Lower leg skin (tissue), 3 donors: Measurements from ENCODE around the gene NUP214.

Experiments
- POLR2A ChIP-seq, 2 donors: fragments of 450-650 bp; IDR thresholded peaks; one replicate each; pipeline ENCODE4 v1.6.1; 2016 to 2017; ENCODE audit warnings: antibody characterized with exemption in 2 of 2, mild to moderate bottlenecking in 1 of 2, moderate library complexity in 1 of 2
- TF ChIP-seq, protein P1 (sequence below), 3 donors: fragments of 450-650 bp; IDR thresholded peaks; one replicate each; pipeline ENCODE4 v1.5.1; 2016; ENCODE audit warnings: antibody characterized with exemption in 3 of 3, mild to moderate bottlenecking in 3 of 3, moderate library complexity in 2 of 3

DNA sequence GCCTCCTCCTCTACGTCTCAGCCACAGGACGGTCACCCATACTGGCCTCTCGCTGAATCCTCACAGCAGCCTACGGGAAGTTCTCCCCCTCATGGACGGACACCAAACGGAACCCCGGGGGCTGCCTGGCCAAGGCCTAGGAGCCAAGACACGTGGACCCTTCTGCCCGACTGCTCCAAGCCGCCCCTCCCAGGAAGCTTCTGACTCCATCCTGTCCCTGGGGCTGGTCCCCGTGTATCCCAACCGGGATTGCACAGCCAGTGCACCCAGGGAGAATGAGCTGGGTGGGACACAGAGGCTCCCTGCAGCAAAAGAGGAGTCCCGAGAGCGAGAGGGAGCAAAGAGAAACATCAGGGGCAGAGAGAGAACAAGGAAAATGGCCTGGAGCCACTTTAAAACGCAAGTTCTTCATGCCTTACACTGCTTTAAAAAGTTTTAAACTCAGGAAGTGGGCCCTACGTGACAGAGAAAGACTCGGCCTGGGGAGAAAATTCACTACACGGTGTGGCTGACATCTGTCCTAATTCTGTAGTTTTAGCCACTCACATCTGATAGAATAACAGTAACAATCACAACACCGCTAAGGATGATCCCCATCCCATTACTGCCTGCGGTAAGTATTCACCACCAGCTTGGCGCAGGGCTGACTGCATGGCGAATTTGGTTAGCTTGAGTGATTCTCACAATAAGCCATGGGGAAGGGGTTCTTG lies 147.9 kb downstream of the NUP214 start:
- TF ChIP-seq, protein P1, sequence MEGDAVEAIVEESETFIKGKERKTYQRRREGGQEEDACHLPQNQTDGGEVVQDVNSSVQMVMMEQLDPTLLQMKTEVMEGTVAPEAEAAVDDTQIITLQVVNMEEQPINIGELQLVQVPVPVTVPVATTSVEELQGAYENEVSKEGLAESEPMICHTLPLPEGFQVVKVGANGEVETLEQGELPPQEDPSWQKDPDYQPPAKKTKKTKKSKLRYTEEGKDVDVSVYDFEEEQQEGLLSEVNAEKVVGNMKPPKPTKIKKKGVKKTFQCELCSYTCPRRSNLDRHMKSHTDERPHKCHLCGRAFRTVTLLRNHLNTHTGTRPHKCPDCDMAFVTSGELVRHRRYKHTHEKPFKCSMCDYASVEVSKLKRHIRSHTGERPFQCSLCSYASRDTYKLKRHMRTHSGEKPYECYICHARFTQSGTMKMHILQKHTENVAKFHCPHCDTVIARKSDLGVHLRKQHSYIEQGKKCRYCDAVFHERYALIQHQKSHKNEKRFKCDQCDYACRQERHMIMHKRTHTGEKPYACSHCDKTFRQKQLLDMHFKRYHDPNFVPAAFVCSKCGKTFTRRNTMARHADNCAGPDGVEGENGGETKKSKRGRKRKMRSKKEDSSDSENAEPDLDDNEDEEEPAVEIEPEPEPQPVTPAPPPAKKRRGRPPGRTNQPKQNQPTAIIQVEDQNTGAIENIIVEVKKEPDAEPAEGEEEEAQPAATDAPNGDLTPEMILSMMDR (IDR thresholded peaks at IDR 0.05), result no peak
- TF ChIP-seq POLR2A (IDR thresholded peaks at IDR 0.05), result no peak
